Stimulated activated naive CD8-positive, alpha-beta T cell treated with anti-CD3 and anti-CD28 coated beads, Interleukin-15, amount 100 ng/mL, for 72 hours (primary cell): ENCODE measurements around the gene PRDM16.
A peak's percentile ranks its signal among the peaks of the same experiment; 100 is the strongest.
"Not testable (repeated sequence)": the region's sequence is repeated elsewhere in the genome, so short reads cannot be mapped to it uniquely, and the experiment has no call there.

Experiments used
- ATAC-seq: fragments of 150-1000 bp; cut with Tn5 transposase; 2 replicates; pipeline ENCODE4 v1.10.0; 2021; ENCODE audit warnings: mild to moderate bottlenecking, moderate library complexity
- DNase-seq, 2 donors: peaks; one replicate each; pipeline ENCODE4 v3.0.0; 2021 to 2022
- H3K27ac Mint-ChIP-seq, 2 donors: one replicate each; pipeline ENCODE4 v1.8.0; 2022; ENCODE audit warnings: mild to moderate bottlenecking in 2 of 2, mixed read lengths in 2 of 2, moderate library complexity in 2 of 2
- H3K27me3 Mint-ChIP-seq: one replicate; pipeline ENCODE4 v1.8.0; 2022; ENCODE audit warnings: mixed read lengths
- H3K4me1 Mint-ChIP-seq: one replicate; pipeline ENCODE4 v1.8.0; 2022; ENCODE audit warnings: mild to moderate bottlenecking, mixed read lengths
- H3K4me3 Mint-ChIP-seq, 2 donors: one replicate each; pipeline ENCODE4 v1.8.0; 2022; ENCODE audit warnings: mild to moderate bottlenecking in 2 of 2, mixed read lengths in 2 of 2, moderate library complexity in 1 of 2
- H3K9me3 Mint-ChIP-seq, 2 donors: one replicate each; pipeline ENCODE4 v1.8.0; 2022; ENCODE audit warnings: mixed read lengths in 2 of 2

PRDM16 gene

DNA sequence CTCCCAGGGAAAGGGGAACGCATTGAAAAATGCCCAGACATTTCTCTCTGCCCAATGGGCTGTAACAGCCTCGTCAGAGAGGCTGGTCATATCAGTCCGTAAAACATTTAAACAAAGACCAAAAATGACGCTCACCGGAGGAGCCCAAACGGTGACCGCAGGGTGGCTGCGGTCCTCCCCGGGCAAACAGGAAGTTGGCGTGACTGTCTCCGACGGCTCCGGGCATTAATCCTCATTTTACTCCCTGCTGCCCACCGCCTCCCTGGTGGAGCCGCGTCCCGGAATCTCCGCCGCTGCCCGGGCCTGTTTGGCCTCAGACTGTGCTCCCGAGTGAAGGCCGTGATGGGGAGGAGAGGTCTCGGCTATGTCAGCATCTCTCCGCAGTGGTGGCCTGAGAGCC lies 9.9 kb downstream of the PRDM16 start:
- ATAC-seq (no peak), DNase-seq (no peak)
- no peaks in the 10 kb centered on the region for H3K9me3 Mint-ChIP-seq
- no peak overlapping the region for H3K4me3 Mint-ChIP-seq
- peaks cover 8% of the 10 kb centered on the region for H3K4me1 Mint-ChIP-seq
- peaks cover 53% of the 10 kb centered on the region for H3K27me3 Mint-ChIP-seq
- no peak overlapping the region for H3K27ac Mint-ChIP-seq

DNA sequence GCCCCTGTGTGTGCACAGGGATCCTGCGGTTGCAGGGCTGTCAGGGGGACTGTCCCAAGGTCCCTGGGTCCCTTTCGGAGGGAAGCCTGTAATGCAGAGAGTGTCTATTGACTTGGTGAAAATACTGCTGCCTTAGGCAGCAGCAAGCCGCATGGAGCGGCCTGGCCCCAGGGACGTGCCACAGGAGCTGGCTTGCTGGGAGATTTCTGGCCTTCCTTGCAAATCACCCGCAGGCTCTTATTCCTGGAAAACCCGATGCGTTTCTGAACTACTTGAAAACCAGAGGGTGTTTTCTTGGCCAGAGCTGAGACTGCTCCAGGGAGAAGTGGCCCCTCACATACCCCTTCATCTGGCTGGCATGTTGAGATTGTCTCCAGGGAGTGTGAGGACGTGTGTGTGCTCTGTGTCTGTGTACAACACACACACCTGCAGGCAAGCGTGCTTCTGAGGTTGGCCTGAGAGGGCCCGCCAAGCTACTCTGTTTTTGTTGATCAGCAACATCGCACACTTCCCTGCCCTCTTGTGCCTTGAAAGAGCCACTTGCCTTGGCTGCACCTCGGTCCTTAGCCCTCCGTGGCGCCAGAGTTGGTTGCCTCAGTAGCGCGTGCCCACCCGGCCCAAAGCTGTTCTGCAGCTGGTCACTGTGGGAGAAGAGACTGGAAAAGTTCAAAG lies 10.5 kb downstream of the PRDM16 start:
- Mint-ChIP-seq H3K27ac (no peak overlapping the region), H3K27me3 (peaks cover 47% of the 10 kb centered on the region), H3K4me3 (no peak overlapping the region), H3K9me3 (no peaks in the 10 kb centered on the region), H3K4me1 (peaks cover 8% of the 10 kb centered on the region)
- DNase-seq, result no peak
- ATAC-seq, result no peak

DNA sequence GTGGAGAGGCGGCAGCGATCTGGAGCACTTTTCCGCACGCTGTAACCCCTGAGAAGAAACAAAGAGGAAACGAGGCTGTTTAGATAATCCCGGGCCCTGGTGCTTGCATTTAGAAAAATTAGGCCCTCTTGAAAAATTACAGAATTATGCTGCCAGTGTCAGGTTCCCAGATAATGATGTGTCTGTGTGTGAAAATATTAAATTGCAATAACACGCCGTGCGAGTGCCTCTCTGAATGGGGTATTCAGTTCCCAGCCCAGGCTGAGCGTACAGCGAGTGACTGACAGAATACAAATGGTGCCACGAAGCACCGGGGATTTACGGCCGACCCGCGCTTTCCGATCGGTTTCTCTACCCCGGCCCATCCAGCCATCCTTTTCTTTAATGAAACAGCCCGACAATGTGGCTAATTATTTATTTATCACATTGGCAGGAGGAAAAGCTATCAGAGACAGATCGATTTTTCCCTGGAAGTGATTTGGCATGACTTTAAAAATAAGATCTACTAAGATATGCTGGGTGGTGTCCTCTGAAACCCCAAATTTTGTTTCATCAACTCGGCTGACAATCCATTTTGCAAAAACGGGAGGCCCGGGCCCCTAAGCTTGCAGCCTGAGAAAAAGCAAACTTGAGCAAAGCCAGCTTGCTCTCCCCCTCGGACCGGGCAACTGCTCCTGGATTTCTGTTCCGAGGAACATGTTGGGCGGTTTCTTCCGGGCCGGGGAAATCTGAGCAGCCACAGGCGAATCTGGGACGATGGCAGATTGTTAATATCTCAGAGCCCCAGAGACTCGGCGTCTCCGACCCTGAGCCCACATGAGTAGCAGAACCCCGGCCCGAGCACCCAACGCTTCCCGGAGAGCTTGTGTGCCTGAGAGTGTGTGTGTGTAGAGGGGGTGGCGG lies 11.3 kb downstream of the PRDM16 start:
- no peak overlapping the region for H3K27ac Mint-ChIP-seq
- no peaks in the 10 kb centered on the region for H3K9me3 Mint-ChIP-seq
- H3K4me3 Mint-ChIP-seq, result no peak overlapping the region
- peaks cover 39% of the 10 kb centered on the region for H3K27me3 Mint-ChIP-seq
- H3K4me1 Mint-ChIP-seq, result peaks cover 8% of the 10 kb centered on the region
- ATAC-seq (no peak), DNase-seq (no peak)

DNA sequence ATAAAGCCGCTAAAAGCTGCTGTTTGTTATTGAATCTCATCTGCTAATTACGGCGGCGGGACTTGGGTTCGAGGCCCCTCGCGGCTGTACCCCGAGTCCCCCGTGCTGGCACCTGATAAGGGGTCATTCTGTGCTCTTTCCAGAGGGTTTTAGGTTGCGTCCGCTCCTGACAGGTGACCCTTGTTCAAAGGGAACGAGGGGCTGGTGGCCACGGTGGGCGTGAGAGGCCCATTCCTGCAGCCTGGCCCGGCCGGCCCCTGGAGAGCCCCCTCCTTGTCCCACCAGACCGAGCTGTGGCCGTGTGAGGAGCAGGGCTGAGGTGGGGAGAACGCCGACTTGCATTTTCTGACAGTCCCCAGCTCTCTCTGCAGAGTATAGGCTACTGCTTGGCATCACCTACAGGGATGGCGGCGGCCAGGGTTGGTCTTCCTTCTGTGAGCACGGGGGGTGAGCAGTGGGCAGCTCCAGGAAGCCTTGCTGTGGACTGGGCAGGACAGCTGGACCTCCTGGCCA lies 12.2 kb downstream of the PRDM16 start:
- H3K4me3 Mint-ChIP-seq, result no peak overlapping the region
- H3K27me3 Mint-ChIP-seq, result peaks cover 30% of the 10 kb centered on the region
- ATAC-seq, result no peak
- no peak for DNase-seq
- H3K27ac Mint-ChIP-seq, result no peak overlapping the region
- no peaks in the 10 kb centered on the region for H3K9me3 Mint-ChIP-seq
- peaks cover 8% of the 10 kb centered on the region for H3K4me1 Mint-ChIP-seq

DNA sequence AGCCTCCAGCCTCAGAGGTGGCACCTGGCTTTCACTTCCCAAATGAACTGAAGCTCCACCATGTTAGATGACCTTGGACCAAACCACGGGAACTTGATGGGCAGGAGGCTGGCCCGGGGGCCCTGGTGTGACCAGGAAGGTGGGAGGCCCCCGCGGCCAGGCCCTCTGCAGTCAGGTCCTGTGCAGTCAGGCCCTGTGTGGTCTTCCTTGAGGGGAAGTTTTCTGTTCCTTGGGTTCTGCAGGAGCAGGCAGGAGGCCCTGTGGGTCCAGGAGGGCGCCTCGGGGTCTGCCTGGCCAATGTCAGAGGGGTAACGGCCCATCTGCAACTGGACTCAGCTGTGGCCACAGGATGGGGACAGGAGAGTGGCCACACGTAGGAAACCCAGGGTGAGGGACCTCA lies 13.0 kb downstream of the PRDM16 start:
- Mint-ChIP-seq H3K4me1 (peaks cover 8% of the 10 kb centered on the region), H3K4me3 (no peak overlapping the region), H3K9me3 (no peaks in the 10 kb centered on the region), H3K27me3 (peaks cover 24% of the 10 kb centered on the region), H3K27ac (peak overlapping the region in 1 of 2 donors; percentile 83)
- ATAC-seq (no peak), DNase-seq (no peak)

DNA sequence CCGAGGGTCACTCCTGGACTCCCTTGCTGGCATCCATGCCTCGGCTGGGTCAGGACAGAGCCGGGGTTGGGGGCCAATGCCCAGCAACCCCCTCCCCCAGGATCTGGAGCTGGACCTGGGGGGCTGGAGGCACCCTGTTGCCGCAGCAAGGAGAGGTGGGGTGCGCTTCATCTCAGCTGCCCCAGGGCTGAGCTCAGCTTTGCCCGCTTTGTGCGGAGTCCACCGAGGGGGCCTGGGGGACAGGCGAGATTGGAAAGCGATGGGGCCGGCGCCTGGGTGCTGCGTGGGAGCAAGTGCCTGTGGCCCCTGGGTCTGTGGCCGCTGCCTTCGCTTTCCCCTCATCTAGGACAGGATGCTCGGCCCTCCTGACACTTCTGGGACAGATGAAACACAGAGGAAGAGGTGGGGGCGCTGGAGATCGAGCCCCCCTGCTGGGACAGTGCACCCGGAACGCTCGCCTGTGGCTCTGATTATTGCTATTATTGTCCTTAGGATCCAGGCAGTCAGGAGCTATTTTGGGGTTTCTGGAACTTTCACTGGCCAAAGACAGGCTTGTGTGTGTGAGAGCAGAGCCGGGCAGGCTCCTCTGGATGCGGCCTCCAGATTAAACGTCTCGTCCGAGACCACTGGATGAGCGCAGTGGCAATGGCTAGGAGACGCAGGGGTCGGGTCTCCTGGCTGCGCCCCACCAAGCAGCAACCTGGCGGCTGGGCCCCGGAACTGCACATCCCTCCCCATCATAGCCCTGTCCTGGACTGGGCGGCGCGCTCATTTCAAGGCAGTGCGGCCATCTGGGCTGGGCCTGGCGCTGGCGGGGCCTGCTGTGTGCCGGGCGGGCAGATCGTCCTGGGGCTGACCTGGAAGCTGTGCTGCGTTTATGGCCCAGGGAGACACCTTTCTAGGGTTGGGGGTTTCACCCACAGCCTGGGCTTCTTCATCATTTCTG lies 13.8 kb downstream of the PRDM16 start:
- Mint-ChIP-seq H3K4me3 (no peak overlapping the region), H3K9me3 (no peaks in the 10 kb centered on the region), H3K27ac (peak overlapping the region in 1 of 2 donors; percentile 59), H3K4me1 (peaks cover 8% of the 10 kb centered on the region), H3K27me3 (peaks cover 17% of the 10 kb centered on the region)
- DNase-seq (no peak), ATAC-seq (no peak)

DNA sequence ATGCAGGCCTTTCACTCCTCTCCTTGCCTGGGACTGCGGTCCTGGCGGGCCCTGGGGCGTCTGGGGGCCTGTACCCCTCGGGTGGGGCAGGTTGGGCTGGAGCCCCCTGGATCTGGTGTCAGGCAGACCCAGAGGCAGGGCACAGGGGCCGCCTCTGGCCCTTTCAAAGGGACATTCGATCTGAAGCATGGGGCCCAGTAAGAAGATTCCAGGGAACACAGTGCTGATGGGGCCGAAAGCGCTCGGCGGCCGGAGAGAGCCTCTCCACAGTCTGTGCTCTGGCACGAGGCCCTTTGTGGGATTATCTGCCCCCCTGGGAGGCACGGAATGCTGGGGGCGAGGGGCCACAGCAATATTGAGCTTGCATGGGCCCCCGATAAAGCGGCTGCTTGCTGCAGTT lies 15.2 kb downstream of the PRDM16 start:
- Mint-ChIP-seq H3K4me3 (no peak overlapping the region), H3K9me3 (no peaks in the 10 kb centered on the region), H3K4me1 (peaks cover 1% of the 10 kb centered on the region), H3K27ac (no peak overlapping the region), H3K27me3 (peaks cover 8% of the 10 kb centered on the region)
- no peak for DNase-seq
- no peak for ATAC-seq

DNA sequence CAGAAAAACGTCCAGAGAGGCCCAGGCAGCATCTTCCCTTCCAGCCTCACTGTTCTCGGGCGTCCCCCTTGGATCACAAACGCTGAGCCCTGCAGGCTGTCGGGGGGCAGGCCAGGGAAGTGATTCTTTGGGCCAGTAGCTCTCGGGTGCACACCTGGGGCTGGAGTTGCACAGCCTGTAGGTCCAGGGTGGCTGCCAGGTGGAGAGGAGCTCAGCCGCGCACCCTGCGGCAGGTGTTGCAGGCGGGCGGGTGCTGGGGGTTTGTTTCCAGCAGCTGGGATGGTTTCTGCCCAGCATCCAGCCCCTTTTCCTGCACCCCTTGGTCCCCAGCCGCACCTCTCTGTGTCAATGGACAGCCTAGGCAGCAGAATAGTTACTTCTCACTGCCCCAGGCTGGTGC lies 15.7 kb downstream of the PRDM16 start:
- no peak for DNase-seq
- no peaks in the 10 kb centered on the region for H3K9me3 Mint-ChIP-seq
- ATAC-seq, result no peak
- H3K4me1 Mint-ChIP-seq, result no peaks in the 10 kb centered on the region
- no peak overlapping the region for H3K27ac Mint-ChIP-seq
- H3K27me3 Mint-ChIP-seq, result peaks cover 2% of the 10 kb centered on the region
- no peak overlapping the region for H3K4me3 Mint-ChIP-seq

DNA sequence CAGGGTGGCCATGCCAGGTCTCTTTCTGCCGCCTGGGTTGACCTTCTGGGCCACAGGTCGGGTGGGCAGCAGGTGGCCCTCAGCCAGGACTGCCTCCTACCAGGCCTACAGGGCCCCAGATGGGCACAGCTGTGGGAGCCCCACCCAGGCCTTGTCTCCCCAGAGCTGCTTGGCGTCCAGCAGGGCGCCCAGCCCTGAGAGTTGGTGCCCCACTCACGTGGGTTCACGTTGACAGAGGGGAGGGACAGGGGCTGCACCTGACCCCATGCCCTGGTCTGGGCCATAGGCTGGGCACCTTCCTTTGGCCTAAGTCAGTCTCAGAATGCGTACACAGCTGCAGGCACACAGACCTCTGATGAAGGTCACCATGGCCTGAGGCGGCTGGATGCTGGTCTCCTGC lies 16.7 kb downstream of the PRDM16 start:
- no peak for DNase-seq
- H3K9me3 Mint-ChIP-seq, result no peaks in the 10 kb centered on the region
- no peaks in the 10 kb centered on the region for H3K4me1 Mint-ChIP-seq
- no peaks in the 10 kb centered on the region for H3K27me3 Mint-ChIP-seq
- no peak overlapping the region for H3K4me3 Mint-ChIP-seq
- no peak overlapping the region for H3K27ac Mint-ChIP-seq
- ATAC-seq, result no peak

DNA sequence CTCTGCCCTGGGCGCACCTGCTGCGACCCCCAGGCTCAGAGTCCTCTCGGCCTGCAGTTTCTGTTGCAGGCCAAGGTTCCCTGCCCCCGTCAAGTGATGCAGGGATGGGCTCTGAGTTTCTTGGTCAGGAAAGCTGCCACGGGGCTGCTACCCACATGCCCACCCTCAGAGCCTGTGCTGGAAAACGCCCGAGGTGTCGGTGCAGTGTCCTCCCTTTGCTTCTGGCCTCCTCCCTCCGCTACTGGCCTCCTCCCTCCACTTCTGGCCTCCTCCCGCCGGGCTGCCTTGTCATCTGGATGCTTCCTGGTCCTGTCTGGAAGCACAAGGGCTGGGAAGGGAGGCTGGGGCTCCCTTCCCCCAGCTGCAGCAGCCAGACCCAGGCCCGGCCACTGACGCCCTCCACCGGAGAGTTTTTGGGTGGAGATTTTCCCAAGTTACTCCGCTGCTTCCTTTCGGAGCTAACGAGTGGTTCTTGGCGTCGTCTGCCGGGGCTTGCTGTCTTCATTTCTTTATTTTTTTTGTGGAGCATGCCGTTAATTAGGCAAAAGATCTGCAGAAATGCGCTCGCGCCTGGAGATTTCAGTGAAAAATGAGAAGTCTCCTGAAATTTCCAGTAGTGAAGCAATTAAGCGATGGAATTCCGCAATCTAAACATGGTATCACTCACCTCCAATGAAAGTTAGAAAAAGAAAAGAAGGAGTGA lies 17.4 kb downstream of the PRDM16 start:
- Mint-ChIP-seq H3K27me3 (no peaks in the 10 kb centered on the region), H3K4me3 (no peak overlapping the region), H3K27ac (no peak overlapping the region), H3K4me1 (no peaks in the 10 kb centered on the region), H3K9me3 (no peaks in the 10 kb centered on the region)
- ATAC-seq (no peak), DNase-seq (no peak)

DNA sequence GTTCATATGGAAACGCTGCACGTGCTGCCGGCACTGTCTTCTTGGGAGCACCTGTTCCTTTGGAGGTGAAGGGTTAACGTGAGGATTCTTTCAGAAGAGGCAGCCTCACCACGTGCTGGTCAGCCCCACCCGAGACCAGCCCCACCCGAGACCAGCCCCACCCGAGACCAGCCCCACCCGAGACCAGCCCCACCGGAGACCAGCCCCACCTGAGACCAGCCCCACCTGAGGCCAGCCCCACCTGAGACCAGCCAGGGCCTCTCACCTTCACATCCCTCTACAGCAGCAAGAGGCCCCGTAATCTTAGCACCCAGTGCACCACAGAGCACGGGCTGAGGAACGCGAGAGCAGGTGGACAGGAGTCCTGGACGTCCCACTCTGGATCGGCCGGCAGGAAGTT lies 18.0 kb downstream of the PRDM16 start:
- no peaks in the 10 kb centered on the region for H3K27me3 Mint-ChIP-seq
- ATAC-seq, result no peak

DNA sequence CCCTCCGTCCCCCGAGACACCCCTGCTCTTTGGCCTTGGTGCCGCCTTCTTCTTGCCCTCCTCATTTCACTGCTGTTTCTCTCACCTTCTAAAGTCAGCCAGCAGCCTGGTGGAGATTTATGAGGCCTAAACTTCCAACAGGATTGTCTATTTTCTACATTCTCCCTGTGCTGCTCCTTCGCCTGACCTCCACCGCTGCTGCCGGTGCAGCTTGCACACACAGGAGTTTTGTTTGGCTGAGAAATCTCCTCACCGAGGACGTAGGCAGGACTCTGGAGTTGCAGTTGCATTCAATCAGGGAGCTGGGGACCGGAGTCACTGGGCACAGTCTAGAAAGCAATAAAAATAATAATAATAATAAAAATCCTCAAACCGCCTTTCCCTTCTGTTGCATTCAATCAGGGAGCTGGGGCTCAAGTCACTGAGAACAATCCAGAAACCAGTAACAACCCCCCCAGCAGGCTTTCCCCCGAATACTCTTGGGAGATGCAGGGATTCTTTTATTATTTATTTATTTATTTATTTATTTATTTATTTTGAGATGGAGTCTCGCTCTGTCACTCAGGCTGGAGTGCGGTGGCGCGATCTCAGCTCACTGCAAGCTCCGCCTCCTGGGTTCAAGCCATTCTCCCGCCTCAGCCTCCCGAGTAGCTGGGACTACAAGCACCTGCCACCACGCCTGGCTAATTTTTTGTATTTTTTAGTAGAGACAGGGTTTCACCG lies 19.1 kb downstream of the PRDM16 start:
- H3K4me3 Mint-ChIP-seq, H3K27ac Mint-ChIP-seq: not testable (repeated sequence)

More for the DNA sequence above, 18.0 kb downstream of the PRDM16 start:
- Mint-ChIP-seq H3K4me3 (no peak overlapping the region), H3K9me3 (no peaks in the 10 kb centered on the region), H3K27ac (no peak overlapping the region), H3K4me1 (no peaks in the 10 kb centered on the region)
- no peak for DNase-seq

DNA sequence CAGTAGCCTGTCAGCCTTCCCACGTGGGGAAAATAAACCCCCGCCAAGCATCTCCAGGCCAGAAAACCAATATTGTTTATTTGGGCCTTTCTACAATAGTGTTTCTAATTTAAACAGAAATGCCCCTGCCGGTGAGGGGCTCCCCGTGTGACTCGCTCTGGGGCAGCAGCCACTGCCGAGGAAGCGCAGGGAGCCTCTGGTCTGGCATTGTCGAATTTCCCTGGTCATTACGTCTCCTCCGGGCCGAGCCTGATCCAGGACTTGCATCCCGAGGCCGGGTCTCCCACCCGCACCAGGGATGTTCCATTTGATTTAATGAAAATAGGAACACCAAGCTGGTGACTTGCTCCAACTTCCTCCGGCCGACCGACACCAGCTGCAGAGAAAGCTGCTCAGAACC lies 20.5 kb downstream of the PRDM16 start:
- Mint-ChIP-seq H3K9me3 (no peaks in the 10 kb centered on the region), H3K4me1 (peaks cover 6% of the 10 kb centered on the region), H3K27me3 (peaks cover 9% of the 10 kb centered on the region), H3K27ac (no peak overlapping the region), H3K4me3 (no peak overlapping the region)
- DNase-seq (no peak), ATAC-seq (no peak)

More for the DNA sequence above, 19.1 kb downstream of the PRDM16 start:
- not testable (repeated sequence) for ATAC-seq, H3K4me1 Mint-ChIP-seq, H3K9me3 Mint-ChIP-seq, H3K27me3 Mint-ChIP-seq, DNase-seq

DNA sequence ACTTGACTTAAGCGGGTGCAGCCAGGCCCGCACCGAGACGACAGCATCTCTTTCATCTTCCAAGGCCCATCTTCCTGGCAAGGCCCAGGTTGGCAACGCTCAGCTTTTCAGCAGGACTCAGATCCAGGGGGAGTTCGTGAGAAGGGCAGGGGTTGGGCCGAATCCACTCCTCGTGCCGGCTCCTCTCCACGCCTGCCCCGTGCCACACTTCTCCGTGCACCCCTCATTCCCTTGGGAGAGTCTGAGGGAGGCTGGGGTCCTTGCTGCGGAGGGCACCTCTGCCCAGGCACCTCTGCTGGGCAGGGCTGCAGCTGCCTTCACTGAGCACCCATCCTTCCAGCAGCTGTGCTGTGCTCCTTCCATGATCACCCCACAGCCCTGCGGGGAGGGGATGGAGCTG lies 22.3 kb downstream of the PRDM16 start:
- DNase-seq (no peak), ATAC-seq (no peak)
- Mint-ChIP-seq H3K4me1 (peaks cover 6% of the 10 kb centered on the region), H3K4me3 (no peak overlapping the region), H3K27me3 (peaks cover 16% of the 10 kb centered on the region), H3K9me3 (no peaks in the 10 kb centered on the region), H3K27ac (no peak overlapping the region)
